Common myeloid progenitor, CD34-positive (primary cell): ENCODE results near the gene SLC22A8.
A peak's percentile ranks its signal among the peaks of the same experiment; 100 is the strongest.

Source experiments
- CTCF ChIA-PET: fragments of 350-600 bp; sonication (Branson Sonifier 250); formaldehyde crosslinking; loops from one replicate; lab custom pipeline; 2021; ENCODE audit warnings: antibody characterized with exemption; lab: Charles Lee
- POLR2A ChIA-PET: fragments of 350-600 bp; sonication (Branson Sonifier 250); formaldehyde crosslinking; loops from one replicate; lab custom pipeline; 2021; ENCODE audit warnings: antibody characterized with exemption; lab: Charles Lee
- DNase-seq, 3 donors: peaks; one replicate each; pipeline versions ENCODE4 v3.0.0 to v3.0.0-alpha.2; 2013
- H3K27ac ChIP-seq, 2 experiments: 1 replicate in 1 of 2; 2 replicates in 1 of 2; pipeline ENCODE4 v1.7.0; 2013; ENCODE audit warnings: inconsistent platforms in 2 of 2, low read length in 2 of 2, mild to moderate bottlenecking in 2 of 2, low read depth in 1 of 2, moderate library complexity in 1 of 2; ENCODE audit not compliant: severe bottlenecking in 2 of 2, insufficient read depth in 1 of 2, poor library complexity in 1 of 2
- H3K27me3 ChIP-seq, 5 experiments: replicated peaks in 2 of 5; 1 replicate in 3 of 5; 2 replicates in 2 of 5; pipeline versions ENCODE4 v1.6.1 to v1.7.0; 2013; ENCODE audit warnings: low read length in 4 of 5, mild to moderate bottlenecking in 2 of 5, moderate library complexity in 2 of 5, inconsistent platforms in 1 of 5; ENCODE audit not compliant: insufficient read depth in 5 of 5, control insufficient read depth in 4 of 5
- H3K36me3 ChIP-seq, 4 experiments: 1 replicate in 2 of 4; 2 replicates in 2 of 4; pipeline versions ENCODE4 v1.6.1 to v1.7.0; 2013; ENCODE audit warnings: low read length in 3 of 4, control low read depth in 1 of 4, mild to moderate bottlenecking in 1 of 4; ENCODE audit not compliant: control insufficient read depth in 4 of 4, insufficient read depth in 4 of 4
- H3K4me1 ChIP-seq, 4 experiments: 1 replicate in 3 of 4; 2 replicates in 1 of 4; pipeline versions ENCODE4 v1.6.1 to v1.7.1; 2013; ENCODE audit warnings: low read length in 3 of 4, mild to moderate bottlenecking in 3 of 4, control low read depth in 1 of 4, inconsistent platforms in 1 of 4, moderate library complexity in 1 of 4; ENCODE audit not compliant: control insufficient read depth in 4 of 4, insufficient read depth in 4 of 4; ENCODE audit errors: control extremely low read depth in 1 of 4
- H3K4me3 ChIP-seq, 7 experiments: 1 replicate in 4 of 7; 2 replicates in 3 of 7; pipeline versions ENCODE4 v1.5.1 to v1.7.0; 2013; ENCODE audit warnings: mild to moderate bottlenecking in 7 of 7, low read length in 6 of 7, moderate library complexity in 6 of 7, inconsistent platforms in 2 of 7, low read depth in 2 of 7, control low read depth in 1 of 7; ENCODE audit not compliant: insufficient read depth in 4 of 7, control insufficient read depth in 1 of 7; ENCODE audit errors: extremely low read depth in 1 of 7
- H3K9me3 ChIP-seq, 5 experiments: 1 replicate in 4 of 5; 2 replicates in 1 of 5; pipeline versions ENCODE4 v1.6.1 to v1.7.1; 2013; ENCODE audit warnings: low read length in 4 of 5, mild to moderate bottlenecking in 2 of 5, inconsistent platforms in 1 of 5, low read depth in 1 of 5, moderate library complexity in 1 of 5; ENCODE audit not compliant: control insufficient read depth in 4 of 5, insufficient read depth in 2 of 5; ENCODE audit errors: control extremely low read depth in 1 of 5
- WGBS: methylation state at CpG from one replicate; pipeline ENCODE4 v1.1.5; 2013; ENCODE audit not compliant: insufficient coverage; 5-methylcytosine and 5-hydroxymethylcytosine counted together

Gene SLC22A8

DNA sequence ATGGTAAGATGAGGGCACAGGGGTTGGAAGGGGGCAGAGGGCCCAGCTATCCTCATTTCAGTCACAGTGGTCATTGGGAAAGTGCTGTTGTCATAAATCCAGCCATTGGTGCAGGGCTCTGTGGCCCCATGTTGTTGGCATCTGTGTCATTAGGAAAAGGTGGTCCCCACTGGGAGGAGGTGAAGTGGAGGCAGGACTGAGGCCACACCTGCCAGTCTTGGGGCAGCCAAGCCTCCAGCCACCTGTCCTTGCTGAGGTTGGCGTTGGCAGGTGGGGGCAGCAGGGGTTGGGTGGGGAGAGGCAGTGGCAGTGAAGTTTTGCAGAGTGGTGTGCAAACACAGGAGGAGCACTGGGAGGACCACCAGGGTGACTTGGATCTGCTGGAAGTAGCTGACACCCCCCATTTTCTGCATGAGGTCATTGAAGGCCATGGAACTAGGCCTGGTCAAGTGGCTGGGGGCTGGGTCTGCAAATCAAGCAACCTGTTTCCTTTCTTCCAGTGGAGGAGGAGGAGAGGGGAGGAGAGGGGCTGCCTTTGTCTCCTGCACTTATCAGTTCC lies 56.1 kb downstream of the SLC22A8 start:
- no CpG with 5 or more reads among the region's 1 CpG for WGBS
- peaks cover 0 to 2% (median 0%) of the 10 kb centered on the region in 5 experiments for H3K27me3 ChIP-seq
- DNase-seq, result no peak
- H3K9me3 ChIP-seq, result no peaks in the 10 kb centered on the region
- no peak overlapping the region for H3K27ac ChIP-seq
- ChIA-PET POLR2A (no interaction called here), CTCF (no interaction called here)
- no peak overlapping the region for H3K4me3 ChIP-seq
- H3K36me3 ChIP-seq, result no peaks in the 10 kb centered on the region
- peaks cover 0 to 2% (median 0%) of the 10 kb centered on the region in 4 experiments for H3K4me1 ChIP-seq

DNA sequence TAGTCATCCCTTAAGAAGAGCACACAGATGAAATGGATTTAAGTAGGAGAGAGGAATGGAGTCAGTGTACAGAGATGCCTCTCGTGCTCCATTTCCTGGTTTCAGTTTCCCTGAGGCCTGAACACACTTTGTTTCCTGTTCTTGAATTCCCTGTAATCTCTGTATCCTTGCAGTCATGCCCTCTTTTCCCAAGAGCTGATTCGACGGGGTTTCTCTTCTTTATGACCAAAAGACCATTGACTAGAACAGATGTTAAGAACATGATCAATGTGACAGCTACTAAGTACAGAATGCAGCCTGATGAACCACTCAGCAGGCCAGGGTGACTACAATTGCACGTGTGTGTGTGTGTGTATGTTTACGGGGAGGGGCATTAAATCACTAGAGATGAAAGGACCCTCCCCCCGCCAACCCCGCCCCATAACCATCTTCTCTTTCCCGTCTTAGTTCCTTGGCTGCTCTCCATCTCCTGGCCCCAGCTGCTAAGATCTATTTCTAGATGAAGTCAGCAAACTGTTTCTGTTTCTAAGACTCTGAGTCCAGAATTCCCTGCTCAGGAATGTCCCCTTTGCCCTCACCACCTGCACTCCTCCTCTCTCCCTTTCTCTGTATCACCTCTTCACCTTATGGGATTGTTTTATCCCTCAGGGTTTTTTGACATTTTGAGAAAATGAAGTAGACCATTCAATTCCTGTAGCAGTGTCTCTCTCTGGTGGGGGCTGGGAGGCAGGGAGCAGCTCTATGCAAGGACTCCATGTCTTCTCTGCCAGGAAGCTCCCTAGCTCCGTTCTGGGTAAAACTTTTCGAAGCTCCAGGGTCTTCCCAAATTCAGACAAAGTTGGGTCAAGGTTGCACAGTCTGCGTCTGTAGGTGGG lies 56.9 kb downstream of the SLC22A8 start:
- WGBS, result 33% methylated on average over 7 of the region's 11 CpGs
- Histone ChIP-seq H3K27me3 (no peaks in the 10 kb centered on the region), H3K27ac (no peak overlapping the region), H3K4me3 (no peak overlapping the region), H3K9me3 (no peaks in the 10 kb centered on the region), H3K36me3 (no peaks in the 10 kb centered on the region), H3K4me1 (peaks cover 0 to 2% (median 0%) of the 10 kb centered on the region in 4 experiments)
- peak in 1 of 3 donors; percentile 3 for DNase-seq
- ChIA-PET POLR2A (no interaction called here), CTCF (interaction anchor here (1.0 kb wide), 1 partner anchor 53 kb away, joined by 3 read pairs; no protein-coding TSS in a partner anchor)

DNA sequence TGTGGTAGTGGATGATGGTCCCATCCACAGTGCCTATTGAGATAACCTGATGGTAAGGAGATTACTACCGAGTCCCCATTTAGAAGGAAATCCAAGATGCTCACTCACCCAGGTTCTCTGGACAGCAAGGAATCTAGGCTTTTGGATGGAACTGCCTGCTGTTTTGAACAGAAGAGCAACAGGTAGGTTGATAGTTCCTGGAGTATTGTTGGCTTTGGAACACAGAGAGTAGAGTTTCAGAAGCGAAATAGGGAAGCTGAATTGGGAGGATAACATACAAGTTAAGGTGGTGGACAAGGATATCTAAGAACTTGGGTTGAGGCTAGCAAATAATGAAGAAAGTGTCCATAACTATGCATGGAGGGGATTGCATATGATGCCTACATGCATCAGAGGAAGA lies 58.5 kb downstream of the SLC22A8 start:
- Histone ChIP-seq H3K9me3 (no peaks in the 10 kb centered on the region), H3K36me3 (no peaks in the 10 kb centered on the region), H3K4me3 (no peak overlapping the region), H3K4me1 (peaks cover 0 to 2% (median 0%) of the 10 kb centered on the region in 4 experiments), H3K27ac (no peak overlapping the region), H3K27me3 (peaks cover 0 to 3% (median 0%) of the 10 kb centered on the region in 5 experiments)
- DNase-seq, result no peak
- CTCF ChIA-PET, result no interaction called here
- POLR2A ChIA-PET, result no interaction called here
- 95% methylated on average over 2 of the region's 2 CpGs for WGBS

DNA sequence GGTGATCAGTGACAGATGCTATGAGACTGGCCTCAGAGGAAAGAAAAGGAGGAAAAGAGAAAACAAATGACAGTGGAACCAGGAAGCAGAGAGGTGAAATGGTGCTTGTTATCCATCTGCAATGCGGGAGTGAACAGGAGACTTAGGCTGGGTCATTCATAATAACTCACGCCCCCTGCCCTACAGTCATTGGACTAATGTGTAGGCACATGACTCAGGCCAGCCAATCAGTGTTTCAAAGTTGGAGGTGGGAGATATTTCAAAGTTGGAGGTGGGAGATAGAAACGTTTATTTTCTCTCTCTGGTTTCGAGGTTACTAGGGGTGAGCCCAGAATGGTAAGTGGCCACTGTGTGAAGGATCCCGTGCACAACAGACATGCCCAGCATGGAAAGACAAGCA lies 61.2 kb downstream of the SLC22A8 start:
- peaks cover 0 to 2% (median 0%) of the 10 kb centered on the region in 4 experiments for H3K4me1 ChIP-seq
- DNase-seq, result no peak
- H3K9me3 ChIP-seq, result no peaks in the 10 kb centered on the region
- no peak overlapping the region for H3K27ac ChIP-seq
- POLR2A ChIA-PET, result no interaction called here
- 78% methylated on average over 4 of the region's 5 CpGs for WGBS
- no peak overlapping the region for H3K4me3 ChIP-seq
- CTCF ChIA-PET, result no interaction called here
- H3K27me3 ChIP-seq, result peaks cover 0 to 3% (median 0%) of the 10 kb centered on the region in 5 experiments
- H3K36me3 ChIP-seq, result no peaks in the 10 kb centered on the region

GRCh38 chr11:62953811-62954210 lies 61.8 kb downstream of the SLC22A8 start:
- H3K36me3 ChIP-seq, result no peaks in the 10 kb centered on the region
- no peak overlapping the region for H3K4me3 ChIP-seq
- POLR2A ChIA-PET, result no interaction called here

GRCh38 chr11:62948765-62949320 lies 66.8 kb downstream of the SLC22A8 start:
- Histone ChIP-seq H3K36me3 (no peaks in the 10 kb centered on the region), H3K9me3 (peaks cover 0 to 3% (median 0%) of the 10 kb centered on the region in 5 experiments), H3K27ac (no peak overlapping the region), H3K4me3 (no peak overlapping the region), H3K27me3 (peaks cover 0 to 3% (median 0%) of the 10 kb centered on the region in 5 experiments), H3K4me1 (no peaks in the 10 kb centered on the region)
- WGBS, result 88% methylated on average over 6 of the region's 7 CpGs
- DNase-seq, result no peak
- POLR2A ChIA-PET, result interaction anchor here (0.6 kb wide), 1 partner anchor 77 kb away, joined by 3 read pairs; no protein-coding TSS in a partner anchor
- CTCF ChIA-PET, result interaction anchor here (0.9 kb wide), 1 partner anchor 10 kb away, joined by 3 read pairs; no protein-coding TSS in a partner anchor

More at GRCh38 chr11:62953811-62954210, 61.8 kb downstream of the SLC22A8 start:
- WGBS, result 100% methylated on average over 4 of the region's 4 CpGs
- CTCF ChIA-PET, result no interaction called here
- no peaks in the 10 kb centered on the region for H3K9me3 ChIP-seq
- no peak overlapping the region for H3K27ac ChIP-seq
- H3K27me3 ChIP-seq, result peaks cover 0 to 3% (median 0%) of the 10 kb centered on the region in 5 experiments
- peaks cover 0 to under 1% (median 0%) of the 10 kb centered on the region in 4 experiments for H3K4me1 ChIP-seq
- no peak for DNase-seq
